ENCODE results near the gene SULT1A2. TPM values are rescaled to one million over a fixed set of nuclear protein-coding genes. Genes with fewer than 3 reads are reported as not detected.
"Not testable (repeated sequence)": the region's sequence is repeated elsewhere in the genome, so short reads cannot be mapped to it uniquely, and the experiment has no call there.

SULT1A2 gene
- total and polyA plus RNA-seq, 11 donors, result 0.37 to 2.4 (median 0.70) TPM

DNA sequence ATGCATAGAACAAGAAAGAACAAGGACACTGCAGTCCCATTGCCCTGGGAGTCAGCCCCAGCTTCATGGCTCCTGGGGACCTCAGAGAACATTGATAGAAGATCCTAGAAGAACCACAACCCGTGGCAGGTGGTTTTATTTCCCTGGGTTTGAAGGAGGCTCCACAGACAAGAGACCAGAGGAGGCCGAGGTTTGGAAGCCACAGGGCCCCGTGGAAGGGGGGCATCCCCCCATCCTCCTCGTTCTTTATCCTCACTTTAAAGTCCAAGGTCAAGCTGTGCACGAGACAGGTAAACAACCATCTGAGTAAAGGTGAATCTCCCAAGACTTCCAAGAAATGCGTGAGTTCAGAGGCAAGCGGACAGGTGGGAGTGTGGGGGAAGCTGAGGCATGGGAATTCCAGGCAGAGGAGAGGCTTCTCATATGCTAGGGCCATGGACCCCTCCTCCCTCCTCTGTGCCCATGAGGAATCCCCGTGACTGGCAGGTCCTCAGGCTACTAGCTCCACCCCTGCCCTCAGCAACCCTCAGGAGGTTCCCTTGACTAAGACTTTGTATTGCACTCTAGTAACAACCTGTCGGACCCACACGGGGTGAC lies 13.8 kb upstream of the SULT1A2 start:
- intact Hi-C loops (cut with DNase I), result no loop called here
- 84 to 89% (median 85%) methylated on average over 10 of the region's 10 CpGs for WGBS, 4 donors
- no peak for TF ChIP-seq POLR2A (IDR thresholded peaks at IDR 0.05)
- no peaks in the 10 kb centered on the region for H3K9me3 ChIP-seq
- H3K36me3 ChIP-seq, result no peaks in the 10 kb centered on the region
- H3K4me1 ChIP-seq, result peaks cover 3 to 24% (median 14%) of the 10 kb centered on the region in 12 donors
- peak overlapping the region in 4 of 12 donors; percentile 49 to 59 (median 54) for H3K4me3 ChIP-seq
- ATAC-seq (no peak), DNase-seq (no peak)
- H3K27me3 ChIP-seq, result no peaks in the 10 kb centered on the region
- H3K27ac ChIP-seq, result peak overlapping the region in 9 of 12 donors; percentile 13 to 84 (median 67)

- Histone ChIP-seq H3K27me3 (no peaks in the 10 kb centered on the region), H3K36me3 (peaks cover 0 to 7% (median 0%) of the 10 kb centered on the region in 9 donors), H3K27ac (peak within 1 kb of the TSS in 11 of 12 donors; percentile 4 to 84 (median 64)), H3K9me3 (no peaks in the 10 kb centered on the region), H3K4me3 (peak within 1 kb of the TSS in 11 of 12 donors; percentile 17 to 59 (median 50)), H3K4me1 (peaks cover 3 to 24% (median 14%) of the 10 kb centered on the region in 12 donors)
- intact Hi-C loops (cut with DNase I), result loop anchor here in 3 of 10 donors (5.0 to 10.0 kb wide), 5 partner anchors 53 to 295 kb away; partner anchors contain the start of genes APOBR (in 1 of the 3), CLN3 (in 1 of the 3) and SGF29 (in 1 of the 3)
- ATAC-seq, result peak; percentile 49 to 86 (median 77)
- TF ChIP-seq POLR2A (IDR thresholded peaks at IDR 0.05), result no peak
- TF ChIP-seq, protein P1, sequence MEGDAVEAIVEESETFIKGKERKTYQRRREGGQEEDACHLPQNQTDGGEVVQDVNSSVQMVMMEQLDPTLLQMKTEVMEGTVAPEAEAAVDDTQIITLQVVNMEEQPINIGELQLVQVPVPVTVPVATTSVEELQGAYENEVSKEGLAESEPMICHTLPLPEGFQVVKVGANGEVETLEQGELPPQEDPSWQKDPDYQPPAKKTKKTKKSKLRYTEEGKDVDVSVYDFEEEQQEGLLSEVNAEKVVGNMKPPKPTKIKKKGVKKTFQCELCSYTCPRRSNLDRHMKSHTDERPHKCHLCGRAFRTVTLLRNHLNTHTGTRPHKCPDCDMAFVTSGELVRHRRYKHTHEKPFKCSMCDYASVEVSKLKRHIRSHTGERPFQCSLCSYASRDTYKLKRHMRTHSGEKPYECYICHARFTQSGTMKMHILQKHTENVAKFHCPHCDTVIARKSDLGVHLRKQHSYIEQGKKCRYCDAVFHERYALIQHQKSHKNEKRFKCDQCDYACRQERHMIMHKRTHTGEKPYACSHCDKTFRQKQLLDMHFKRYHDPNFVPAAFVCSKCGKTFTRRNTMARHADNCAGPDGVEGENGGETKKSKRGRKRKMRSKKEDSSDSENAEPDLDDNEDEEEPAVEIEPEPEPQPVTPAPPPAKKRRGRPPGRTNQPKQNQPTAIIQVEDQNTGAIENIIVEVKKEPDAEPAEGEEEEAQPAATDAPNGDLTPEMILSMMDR (IDR thresholded peaks at IDR 0.05), result no peak
- 21 to 35% (median 25%) methylated on average over 11 of the region's 11 CpGs for WGBS, 4 donors
- DNase-seq, result peak; percentile 60 to 77 (median 69)
Measured at GRCh38 chr16:28609631-28610594, 13.1 kb upstream of the SULT1A2 start, which contains the start of gene SULT1A1. SULT1A1 (minus strand) TSS chr16:28610044; CDS start chr16:28608855, 1,189 bp downstream.

DNA sequence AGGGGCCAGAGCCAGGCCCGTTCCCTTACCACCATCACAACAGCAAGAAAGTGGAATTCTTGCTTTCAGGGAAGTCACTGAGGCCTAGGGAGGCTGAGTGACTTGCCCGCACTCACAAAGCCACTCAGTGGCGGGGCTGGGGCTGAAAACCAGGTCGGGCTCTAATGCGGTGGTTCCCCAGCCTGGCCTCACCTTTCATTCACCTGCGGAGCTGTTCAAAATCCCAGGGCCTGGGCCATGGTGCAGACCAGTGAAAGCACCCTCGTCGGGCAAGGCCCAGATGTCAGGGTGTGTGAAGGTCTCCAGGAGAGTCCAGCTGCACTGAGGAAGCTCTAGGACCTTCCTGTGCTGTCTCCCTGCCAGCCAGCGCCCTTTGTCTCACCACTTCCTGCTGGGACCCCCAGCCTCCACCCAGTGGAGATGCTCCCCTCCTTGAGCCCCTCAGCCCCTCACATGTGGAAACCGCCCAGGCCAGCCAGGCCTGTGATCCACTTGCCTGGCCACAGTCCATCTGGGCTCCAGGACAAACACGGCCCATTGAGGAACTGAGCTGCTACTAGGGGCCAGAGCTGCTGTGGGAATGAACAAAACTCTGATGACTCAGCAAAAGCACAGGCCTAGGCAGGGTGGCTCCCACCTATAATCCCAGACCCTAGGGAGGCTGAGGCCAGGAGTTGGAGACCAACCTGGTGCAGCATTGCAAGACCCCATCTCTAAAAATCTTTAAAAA lies 12.2 kb upstream of the SULT1A2 start:
- Histone ChIP-seq H3K4me1 (peaks cover 3 to 24% (median 14%) of the 10 kb centered on the region in 12 donors), H3K4me3 (peak overlapping the region in 11 of 12 donors; percentile 17 to 59 (median 50)), H3K27ac (peak overlapping the region in 11 of 12 donors; percentile 4 to 84 (median 64)), H3K36me3 (peaks cover 0 to 12% (median 0%) of the 10 kb centered on the region in 9 donors)
- not testable (repeated sequence) for H3K9me3 ChIP-seq, H3K27me3 ChIP-seq
- peak in 1 of 5 donors; percentile 56 for DNase-seq
- peak in 2 of 4 donors; percentile 12 to 32 for ATAC-seq
- 69 to 80% (median 74%) methylated on average over 6 to 11 of the region's 11 CpGs for WGBS, 4 donors
- intact Hi-C loops (cut with DNase I), result loop anchor here in 3 of 10 donors (5.0 to 10.0 kb wide), 5 partner anchors 52 to 294 kb away; partner anchors contain the start of genes APOBR (in 1 of the 3), CLN3 (in 1 of the 3) and SGF29 (in 1 of the 3)

DNA sequence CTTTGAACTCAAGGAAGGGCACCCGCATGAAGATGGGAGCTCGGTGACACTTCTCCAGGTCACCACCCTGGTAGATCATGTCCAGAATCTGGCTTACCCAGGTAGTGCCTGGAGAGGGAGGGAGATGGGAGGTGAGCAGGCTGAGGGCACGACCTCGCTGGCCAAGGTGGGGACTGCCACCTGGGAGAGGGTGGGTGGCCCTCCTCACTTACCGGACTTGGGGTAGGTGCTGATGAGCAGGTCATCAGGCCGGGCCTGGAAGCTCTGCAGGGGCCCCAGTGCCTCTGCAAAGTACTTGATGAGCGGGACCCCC lies 11.6 kb upstream of the SULT1A2 start:
- not testable (repeated sequence) for H3K4me3 ChIP-seq, H3K27ac ChIP-seq, H3K27me3 ChIP-seq, H3K9me3 ChIP-seq, DNase-seq, ATAC-seq
- intact Hi-C loops (cut with DNase I), result loop anchor here in 3 of 10 donors (5.0 to 10.0 kb wide), 5 partner anchors 51 to 294 kb away; partner anchors contain the start of genes APOBR (in 1 of the 3), CLN3 (in 1 of the 3) and SGF29 (in 1 of the 3)
- H3K36me3 ChIP-seq, result peaks cover 0 to 12% (median 0%) of the 10 kb centered on the region in 9 donors
- WGBS, 4 donors, result 93 to 99% (median 96%) methylated on average over 5 to 7 of the region's 7 CpGs
- peaks cover 3 to 27% (median 14%) of the 10 kb centered on the region in 12 donors for H3K4me1 ChIP-seq

- H3K4me3 ChIP-seq, H3K27ac ChIP-seq, H3K9me3 ChIP-seq, ATAC-seq, DNase-seq, H3K27me3 ChIP-seq: not testable (repeated sequence)
- WGBS, 4 donors, result 96% methylated on average over 10 of the region's 10 CpGs
- Histone ChIP-seq H3K36me3 (peaks cover 0 to 12% (median 0%) of the 10 kb centered on the region in 9 donors), H3K4me1 (peaks cover 3 to 27% (median 14%) of the 10 kb centered on the region in 12 donors)
- intact Hi-C loops (cut with DNase I), result loop anchor here in 3 of 10 donors (5.0 to 10.0 kb wide), 5 partner anchors 51 to 293 kb away; partner anchors contain the start of genes APOBR (in 1 of the 3), CLN3 (in 1 of the 3) and SGF29 (in 1 of the 3)
Measured at GRCh38 chr16:28607681-28608495, 11.0 kb upstream of the SULT1A2 start.

Measured in heart left ventricle (tissue), 16 donors.